Measurements from ENCODE around the gene PTMA. TPM values are rescaled to one million over a fixed set of nuclear protein-coding genes. Genes with fewer than 3 reads are reported as not detected.

The PTMA gene
- polyA plus RNA-seq, 1 donor from 2014 or later = 2,091 TPM

DNA sequence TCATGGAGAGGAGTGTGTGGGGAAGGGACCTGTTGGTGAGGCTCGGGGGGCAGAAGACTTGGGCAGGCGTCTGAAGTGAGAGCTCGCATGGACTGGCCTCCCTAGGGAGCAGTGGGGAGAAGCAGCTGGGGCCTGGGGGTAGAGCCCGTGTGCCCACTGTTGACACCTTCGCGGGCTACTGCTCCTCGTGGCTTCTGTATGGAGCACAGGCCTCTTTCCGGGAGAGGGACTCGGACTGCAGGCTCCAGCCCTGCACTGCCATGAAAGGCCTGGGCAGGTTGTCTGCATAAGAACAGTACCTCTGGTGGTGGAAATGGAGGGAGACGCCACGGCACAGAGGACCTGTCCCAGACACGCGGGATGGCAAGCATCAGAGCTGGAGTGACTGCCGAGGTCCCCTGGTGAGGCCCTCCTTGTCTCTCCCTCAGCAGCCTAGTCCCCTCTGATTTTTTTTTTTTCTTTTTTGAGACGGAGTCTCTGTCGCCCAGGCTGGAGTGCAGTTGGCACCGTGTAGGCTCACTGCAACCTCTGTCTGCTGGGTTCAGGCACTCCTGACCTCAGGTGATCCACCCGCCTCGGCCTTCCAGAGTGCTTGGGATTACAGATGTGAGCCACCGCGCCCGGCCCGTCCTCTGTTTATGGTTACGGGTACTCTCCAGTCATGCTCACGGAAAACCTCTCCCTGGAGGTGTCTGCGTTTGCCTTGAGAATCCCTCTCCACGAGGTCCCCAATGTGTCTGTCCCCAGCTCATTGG is 44.7 kb upstream of the PTMA start:
- H3K4me2 ChIP-seq (ENCODE audit: low read length) = no peak overlapping the region
- H3K36me3 ChIP-seq (ENCODE audit: insufficient read depth, low read length) = no peaks in the 10 kb centered on the region
- no peak overlapping the region for H3K4me3 ChIP-seq (ENCODE audit: low read length)
- no peaks in the 10 kb centered on the region for H4K20me1 ChIP-seq (ENCODE audit: insufficient read depth)
- H2AFZ ChIP-seq (ENCODE audit: low read depth, low read length) = no peak overlapping the region
- peaks cover 11% of the 10 kb centered on the region for H3K9me3 ChIP-seq (ENCODE audit: low read length)
- no peaks in the 10 kb centered on the region for H3K79me2 ChIP-seq (replicated peaks; ENCODE audit: insufficient read depth, low read length)
- no peaks in the 10 kb centered on the region for H3K9me2 ChIP-seq (ENCODE audit: insufficient read depth, low read length)
- H3K9ac ChIP-seq (ENCODE audit: low read length) = no peak overlapping the region
- no peaks in the 10 kb centered on the region for H3F3A ChIP-seq (ENCODE audit: insufficient read depth, low read length, poor library complexity, severe bottlenecking)
- no peaks in the 10 kb centered on the region for H3K27me3 ChIP-seq (ENCODE audit: insufficient read depth, low read depth, low read length)
- TF ChIP-seq MXI1 (conservative IDR thresholded peaks at IDR 0.05; ENCODE audit: poor library complexity, severe bottlenecking) = no peak
- TF ChIP-seq TAF1 (IDR thresholded peaks at IDR 0.05; ENCODE audit: low read depth) = no peak
- TF ChIP-seq EP300 (conservative IDR thresholded peaks at IDR 0.05; ENCODE audit: poor library complexity, severe bottlenecking) = no peak
- TF ChIP-seq EZH2 (IDR thresholded peaks at IDR 0.05; ENCODE audit: borderline replicate concordance, insufficient read depth, low read length, poor library complexity, severe bottlenecking) = no peak
- TF ChIP-seq POLR2AphosphoS5 (IDR thresholded peaks at IDR 0.05) = no peak
- TF ChIP-seq, protein P1, sequence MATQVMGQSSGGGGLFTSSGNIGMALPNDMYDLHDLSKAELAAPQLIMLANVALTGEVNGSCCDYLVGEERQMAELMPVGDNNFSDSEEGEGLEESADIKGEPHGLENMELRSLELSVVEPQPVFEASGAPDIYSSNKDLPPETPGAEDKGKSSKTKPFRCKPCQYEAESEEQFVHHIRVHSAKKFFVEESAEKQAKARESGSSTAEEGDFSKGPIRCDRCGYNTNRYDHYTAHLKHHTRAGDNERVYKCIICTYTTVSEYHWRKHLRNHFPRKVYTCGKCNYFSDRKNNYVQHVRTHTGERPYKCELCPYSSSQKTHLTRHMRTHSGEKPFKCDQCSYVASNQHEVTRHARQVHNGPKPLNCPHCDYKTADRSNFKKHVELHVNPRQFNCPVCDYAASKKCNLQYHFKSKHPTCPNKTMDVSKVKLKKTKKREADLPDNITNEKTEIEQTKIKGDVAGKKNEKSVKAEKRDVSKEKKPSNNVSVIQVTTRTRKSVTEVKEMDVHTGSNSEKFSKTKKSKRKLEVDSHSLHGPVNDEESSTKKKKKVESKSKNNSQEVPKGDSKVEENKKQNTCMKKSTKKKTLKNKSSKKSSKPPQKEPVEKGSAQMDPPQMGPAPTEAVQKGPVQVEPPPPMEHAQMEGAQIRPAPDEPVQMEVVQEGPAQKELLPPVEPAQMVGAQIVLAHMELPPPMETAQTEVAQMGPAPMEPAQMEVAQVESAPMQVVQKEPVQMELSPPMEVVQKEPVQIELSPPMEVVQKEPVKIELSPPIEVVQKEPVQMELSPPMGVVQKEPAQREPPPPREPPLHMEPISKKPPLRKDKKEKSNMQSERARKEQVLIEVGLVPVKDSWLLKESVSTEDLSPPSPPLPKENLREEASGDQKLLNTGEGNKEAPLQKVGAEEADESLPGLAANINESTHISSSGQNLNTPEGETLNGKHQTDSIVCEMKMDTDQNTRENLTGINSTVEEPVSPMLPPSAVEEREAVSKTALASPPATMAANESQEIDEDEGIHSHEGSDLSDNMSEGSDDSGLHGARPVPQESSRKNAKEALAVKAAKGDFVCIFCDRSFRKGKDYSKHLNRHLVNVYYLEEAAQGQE (IDR thresholded peaks at IDR 0.05; ENCODE audit: borderline replicate concordance) = no peak
- TF ChIP-seq, protein P2, sequence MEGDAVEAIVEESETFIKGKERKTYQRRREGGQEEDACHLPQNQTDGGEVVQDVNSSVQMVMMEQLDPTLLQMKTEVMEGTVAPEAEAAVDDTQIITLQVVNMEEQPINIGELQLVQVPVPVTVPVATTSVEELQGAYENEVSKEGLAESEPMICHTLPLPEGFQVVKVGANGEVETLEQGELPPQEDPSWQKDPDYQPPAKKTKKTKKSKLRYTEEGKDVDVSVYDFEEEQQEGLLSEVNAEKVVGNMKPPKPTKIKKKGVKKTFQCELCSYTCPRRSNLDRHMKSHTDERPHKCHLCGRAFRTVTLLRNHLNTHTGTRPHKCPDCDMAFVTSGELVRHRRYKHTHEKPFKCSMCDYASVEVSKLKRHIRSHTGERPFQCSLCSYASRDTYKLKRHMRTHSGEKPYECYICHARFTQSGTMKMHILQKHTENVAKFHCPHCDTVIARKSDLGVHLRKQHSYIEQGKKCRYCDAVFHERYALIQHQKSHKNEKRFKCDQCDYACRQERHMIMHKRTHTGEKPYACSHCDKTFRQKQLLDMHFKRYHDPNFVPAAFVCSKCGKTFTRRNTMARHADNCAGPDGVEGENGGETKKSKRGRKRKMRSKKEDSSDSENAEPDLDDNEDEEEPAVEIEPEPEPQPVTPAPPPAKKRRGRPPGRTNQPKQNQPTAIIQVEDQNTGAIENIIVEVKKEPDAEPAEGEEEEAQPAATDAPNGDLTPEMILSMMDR (IDR thresholded peaks at IDR 0.05; ENCODE audit: poor library complexity, severe bottlenecking) = no peak
- TF ChIP-seq SMC3 (conservative IDR thresholded peaks at IDR 0.05; ENCODE audit: poor library complexity) = no peak
- no peak for TF ChIP-seq RAD21 (conservative IDR thresholded peaks at IDR 0.05)
- no peak overlapping the region for H3K27ac ChIP-seq (ENCODE audit: low read length)

DNA sequence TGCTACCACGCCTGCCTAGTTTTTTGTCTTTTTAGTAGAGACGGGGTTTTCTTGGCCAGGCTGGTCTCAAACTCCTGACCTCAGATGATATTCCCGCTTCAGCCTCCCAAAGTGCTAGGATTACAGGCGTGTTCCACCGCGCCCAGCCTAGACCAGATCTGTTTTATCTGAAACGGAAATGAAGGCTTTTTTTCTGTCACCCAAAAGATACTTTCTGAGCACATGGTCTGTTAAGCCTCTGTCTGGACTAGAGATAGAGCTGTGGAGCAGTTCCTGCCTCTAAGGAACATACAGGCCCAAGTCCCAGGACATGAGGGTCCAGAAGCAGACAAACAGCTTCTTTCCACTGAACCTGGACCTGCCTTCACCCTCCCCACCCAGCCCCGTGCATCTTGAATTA is 43.6 kb upstream of the PTMA start:
- Histone ChIP-seq H3K4me3 (ENCODE audit: low read length) (no peak overlapping the region), H4K20me1 (ENCODE audit: insufficient read depth) (no peaks in the 10 kb centered on the region), H3K4me2 (ENCODE audit: low read length) (no peak overlapping the region), H3F3A (ENCODE audit: insufficient read depth, low read length, poor library complexity, severe bottlenecking) (no peaks in the 10 kb centered on the region), H3K27ac (ENCODE audit: low read length) (no peak overlapping the region), H3K79me2 (replicated peaks; ENCODE audit: insufficient read depth, low read length) (no peaks in the 10 kb centered on the region), H3K9me3 (ENCODE audit: low read length) (peaks cover 11% of the 10 kb centered on the region), H3K9ac (ENCODE audit: low read length) (no peak overlapping the region), H2AFZ (ENCODE audit: low read depth, low read length) (no peak overlapping the region), H3K36me3 (ENCODE audit: insufficient read depth, low read length) (no peaks in the 10 kb centered on the region), H3K9me2 (ENCODE audit: insufficient read depth, low read length) (no peaks in the 10 kb centered on the region), H3K27me3 (ENCODE audit: insufficient read depth, low read depth, low read length) (no peaks in the 10 kb centered on the region)
- TF ChIP-seq, protein P2 (IDR thresholded peaks at IDR 0.05; ENCODE audit: poor library complexity, severe bottlenecking) = no peak
- TF ChIP-seq SMC3 (conservative IDR thresholded peaks at IDR 0.05; ENCODE audit: poor library complexity) = no peak
- TF ChIP-seq, protein P1 (IDR thresholded peaks at IDR 0.05; ENCODE audit: borderline replicate concordance) = no peak
- TF ChIP-seq RAD21 (conservative IDR thresholded peaks at IDR 0.05) = no peak
- no peak for TF ChIP-seq MXI1 (conservative IDR thresholded peaks at IDR 0.05; ENCODE audit: poor library complexity, severe bottlenecking)
- TF ChIP-seq EZH2 (IDR thresholded peaks at IDR 0.05; ENCODE audit: borderline replicate concordance, insufficient read depth, low read length, poor library complexity, severe bottlenecking) = no peak
- no peak for TF ChIP-seq POLR2AphosphoS5 (IDR thresholded peaks at IDR 0.05)
- no peak for TF ChIP-seq EP300 (conservative IDR thresholded peaks at IDR 0.05; ENCODE audit: poor library complexity, severe bottlenecking)
- no peak for TF ChIP-seq TAF1 (IDR thresholded peaks at IDR 0.05; ENCODE audit: low read depth)

Measured in neural cell (in vitro differentiated cells).